PFSK-1 (cell line): ENCODE measurements around the gene TYRP1.

ENCODE experiments used
- REST ChIP-seq, 2 experiments: IDR thresholded peaks; 2 replicates each; pipeline versions ENCODE4 v1.6.1 to v1.8.0; 2011 to 2012; ENCODE audit warnings: low read depth in 2 of 2, low read length in 2 of 2, control low read depth in 1 of 2, inconsistent platforms in 1 of 2, mild to moderate bottlenecking in 1 of 2, moderate library complexity in 1 of 2; ENCODE audit not compliant: insufficient read depth in 1 of 2
- SIN3A ChIP-seq: IDR thresholded peaks from 2 replicates; pipeline ENCODE4 v1.6.1; 2012; ENCODE audit warnings: mild to moderate bottlenecking, low read length, moderate library complexity, borderline replicate concordance; ENCODE audit not compliant: insufficient read depth
- TAF1 ChIP-seq: IDR thresholded peaks from 2 replicates; pipeline ENCODE4 v1.6.1; 2012; ENCODE audit warnings: low read length, control low read depth, borderline replicate concordance; ENCODE audit not compliant: insufficient read depth

- no peak for TF ChIP-seq REST (IDR thresholded peaks at IDR 0.05; ENCODE audit: insufficient read depth in 1 of 2, low read depth in 2 of 2, low read length in 2 of 2)
- no peak for TF ChIP-seq SIN3A
- no peak for TF ChIP-seq TAF1
Observed at GRCh38 chr9:12759761-12760160, 66.6 kb downstream of the TYRP1 start.
